ENCODE results near the gene PCBP2.

Gene PCBP2

DNA sequence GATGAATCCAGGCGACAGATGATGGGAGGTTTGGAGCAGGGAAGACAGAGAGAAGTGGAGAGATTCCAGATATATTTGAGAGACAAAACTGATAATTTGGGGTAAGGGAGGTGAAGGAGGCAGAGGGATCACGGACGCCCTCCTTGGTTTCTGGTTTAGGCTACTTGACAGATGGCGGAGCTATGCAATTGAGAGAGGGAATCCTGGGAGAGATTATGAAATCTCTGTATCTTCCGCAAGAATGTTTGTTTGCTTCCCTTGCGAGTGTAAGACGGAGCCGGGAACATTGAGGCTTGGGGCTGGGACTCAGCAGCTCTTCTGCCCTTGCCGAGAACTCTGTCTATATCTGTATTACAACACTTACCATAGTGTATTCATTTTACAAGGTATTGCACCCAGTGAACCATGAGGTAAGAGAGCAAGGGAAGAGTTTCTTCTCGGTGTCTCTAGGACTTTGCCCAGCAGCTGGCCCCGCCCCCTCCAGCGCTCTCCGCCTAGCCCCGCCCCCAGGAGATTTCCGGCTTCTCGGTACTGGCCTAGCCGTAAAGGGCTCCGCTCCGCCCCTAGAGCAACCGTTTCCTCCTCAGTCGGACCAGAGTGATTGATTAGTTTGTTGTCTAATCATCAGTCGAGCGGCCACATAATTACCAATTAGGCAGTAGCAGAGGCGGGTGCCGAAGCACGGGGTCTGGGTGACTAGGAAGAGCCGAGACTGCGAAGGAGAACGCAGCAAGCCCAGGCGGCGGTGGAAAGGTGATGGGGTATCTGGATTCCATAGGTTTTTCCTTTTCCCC lies 10.7 kb upstream of the PCBP2 start, which contains the start of gene PRR13:
Gene PRR13 (plus strand): TSS at position 695 of the 794 bp plus-strand sequence. CDS start 981 bp downstream, outside the sequence.
- no peak for TF ChIP-seq CTCF (IDR thresholded peaks at IDR 0.05)

DNA sequence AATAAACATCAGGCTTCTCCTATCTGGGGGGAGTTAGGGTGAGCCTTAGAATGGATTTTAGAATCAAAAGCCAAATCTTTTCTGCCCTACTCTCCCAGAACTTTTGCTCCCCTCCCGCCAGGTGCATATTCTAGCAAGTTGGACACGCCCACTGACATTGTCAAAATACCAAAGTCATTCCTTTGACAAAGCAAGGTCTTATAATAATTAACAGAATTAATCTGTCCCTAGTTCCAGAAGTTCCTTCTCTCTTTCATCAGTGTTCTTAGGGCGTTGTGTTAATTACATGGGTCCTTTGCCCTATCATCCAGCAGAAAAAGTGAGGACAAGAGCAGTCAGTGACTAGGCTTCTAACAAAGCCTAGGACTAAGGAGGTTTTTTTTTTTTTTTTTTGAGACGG lies 7.9 kb upstream of the PCBP2 start:
- no peak for TF ChIP-seq CTCF (IDR thresholded peaks at IDR 0.05)

GRCh38 chr12:53450936-53451335 lies 966 bp upstream of the PCBP2 start:
- TF ChIP-seq CTCF (IDR thresholded peaks at IDR 0.05): no peak

DNA sequence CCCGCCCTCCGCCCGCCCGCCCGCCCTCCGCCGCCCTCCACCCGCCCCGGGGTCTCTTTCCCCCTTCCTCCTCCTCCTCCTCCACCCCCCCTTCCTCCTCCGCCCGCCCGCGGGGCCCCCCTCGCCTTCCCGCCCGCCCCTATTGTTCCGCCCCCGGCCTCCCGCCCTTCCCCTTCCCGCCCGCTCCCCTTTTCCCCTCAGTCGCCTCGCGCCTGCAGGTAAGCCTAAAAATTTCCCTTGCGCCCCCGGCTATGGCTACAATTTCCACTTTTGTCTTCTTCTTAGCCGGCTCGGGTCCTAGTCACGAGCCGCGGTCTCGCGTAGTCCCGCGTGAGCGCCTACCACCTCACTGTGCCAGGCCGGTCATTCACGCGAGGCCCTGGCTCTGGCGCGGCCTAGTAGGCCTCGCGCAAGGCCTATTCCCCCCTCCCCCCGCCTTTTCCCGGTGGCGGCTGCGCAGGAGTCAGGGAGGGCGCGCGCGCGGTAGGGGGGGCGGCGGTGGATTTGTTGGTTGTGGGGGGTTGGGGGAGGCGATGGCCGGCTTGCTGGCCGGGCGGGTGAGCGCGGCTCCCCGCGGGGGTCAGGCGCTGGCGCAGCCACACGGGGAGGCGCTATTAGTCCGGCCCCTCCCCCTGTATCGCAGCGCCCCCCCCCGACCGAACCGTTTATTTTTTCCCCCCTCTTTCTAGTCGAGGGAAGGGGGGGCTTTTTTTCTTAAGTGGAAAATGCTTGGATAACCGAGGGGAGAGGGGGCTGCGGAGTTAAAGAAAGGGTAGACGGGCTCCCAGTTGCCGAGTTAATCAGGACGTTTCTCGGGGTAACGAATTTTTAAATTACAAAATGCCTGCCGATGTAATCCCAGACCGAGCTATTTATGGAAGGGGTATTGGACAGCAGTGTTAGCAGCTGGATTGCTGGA lies 516 bp downstream of the PCBP2 start:
- TF ChIP-seq CTCF (IDR thresholded peaks at IDR 0.05): peak; percentile 57

GRCh38 chr12:53453953-53454640 lies 2.2 kb downstream of the PCBP2 start:
- TF ChIP-seq CTCF (IDR thresholded peaks at IDR 0.05): no peak

DNA sequence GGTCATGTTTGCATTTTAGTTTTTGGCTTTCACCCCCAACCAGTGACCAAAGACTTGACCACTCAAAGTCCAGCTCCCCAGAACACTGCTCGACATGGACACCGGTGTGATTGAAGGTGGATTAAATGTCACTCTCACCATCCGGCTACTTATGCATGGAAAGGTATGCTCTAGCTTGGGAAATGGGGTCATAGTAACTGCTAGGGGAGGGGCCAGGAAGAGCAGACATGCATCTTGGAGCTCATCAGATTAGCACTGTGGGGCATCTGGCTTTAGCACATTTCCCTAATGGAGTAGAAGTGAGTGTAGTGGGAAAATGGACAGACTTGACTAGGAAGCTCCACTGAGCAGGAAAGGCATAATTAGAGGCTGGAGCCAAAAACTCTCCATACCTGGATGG lies 2.8 kb downstream of the PCBP2 start:
- TF ChIP-seq CTCF (IDR thresholded peaks at IDR 0.05): no peak

DNA sequence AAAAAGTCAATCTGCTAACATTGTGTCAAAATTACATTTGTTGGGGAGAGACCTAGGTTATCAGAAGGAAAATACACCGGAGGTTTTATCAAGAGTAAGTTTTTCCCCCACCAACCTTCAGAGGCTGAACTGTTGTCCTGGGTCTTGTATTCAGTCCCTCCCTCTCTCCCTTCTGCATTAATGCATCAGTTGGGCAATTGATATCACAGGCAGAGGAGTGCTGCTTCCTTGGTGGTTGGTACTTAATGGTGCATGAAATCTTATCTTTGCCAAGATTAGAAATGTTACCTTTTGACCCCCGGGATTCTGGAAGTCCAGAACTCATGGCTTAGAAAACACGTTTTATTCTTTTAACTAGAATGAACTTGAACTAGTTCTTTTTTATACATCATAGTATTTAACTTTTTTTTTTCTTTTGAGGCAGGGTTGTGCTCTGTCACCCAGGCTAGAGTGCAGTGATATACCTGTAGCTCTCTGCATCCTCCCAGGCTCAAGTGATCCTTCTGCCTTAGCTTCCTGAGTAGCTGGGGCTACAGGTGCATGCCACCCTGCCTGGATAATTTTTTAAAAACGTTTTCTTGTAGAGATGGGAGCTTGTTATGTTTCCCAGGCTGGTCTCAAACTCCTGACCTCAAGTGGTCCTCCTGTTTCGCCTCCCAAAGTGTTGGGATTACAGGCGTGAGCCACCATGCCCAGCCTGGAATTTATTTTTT lies 4.9 kb downstream of the PCBP2 start:
- TF ChIP-seq CTCF (IDR thresholded peaks at IDR 0.05): no peak
